Ectodermal cell (in vitro differentiated cells): ENCODE results near the gene PRR16.

Experiments
- H3K27ac ChIP-seq: 2 replicates; pipeline ENCODE4 v1.7.0; 2013; ENCODE audit warnings: mild to moderate bottlenecking, low read depth, low read length; ENCODE audit not compliant: insufficient read depth, poor library complexity, severe bottlenecking
- H3K27me3 ChIP-seq: 2 replicates; pipeline ENCODE4 v1.7.0; 2013; ENCODE audit warnings: mild to moderate bottlenecking, low read length; ENCODE audit not compliant: insufficient read depth, control insufficient read depth, poor library complexity, severe bottlenecking
- H3K36me3 ChIP-seq: one replicate; pipeline ENCODE4 v1.7.0; 2013; ENCODE audit warnings: low read length; ENCODE audit not compliant: control insufficient read depth, insufficient read depth
- H3K4me1 ChIP-seq: one replicate; pipeline ENCODE4 v1.7.0; 2013; ENCODE audit warnings: low read length; ENCODE audit not compliant: control insufficient read depth, insufficient read depth
- H3K4me3 ChIP-seq: 2 replicates; pipeline ENCODE4 v1.7.0; 2013; ENCODE audit warnings: low read depth, low read length, control low read depth; ENCODE audit not compliant: insufficient read depth
- H3K9me3 ChIP-seq: 2 replicates; pipeline ENCODE4 v1.7.0; 2013; ENCODE audit warnings: mild to moderate bottlenecking, low read length, moderate library complexity; ENCODE audit not compliant: control insufficient read depth
- WGBS, 2 experiments: methylation state at CpG; one replicate each; pipeline ENCODE4 v1.1.7; 2013; ENCODE audit warnings: missing lambda C conversion rate in 2 of 2; 5-methylcytosine and 5-hydroxymethylcytosine counted together

Gene PRR16

GRCh38 chr5:120624021-120624563 is 160.0 kb downstream of the PRR16 start:
- H3K9me3 ChIP-seq, result no peaks in the 10 kb centered on the region
- H3K36me3 ChIP-seq, result no peaks in the 10 kb centered on the region
- WGBS, 2 experiments, result 88% methylated on average over 1 of the region's 1 CpG; no CpG with 5 or more reads in 1 of the 2 experiments
- no peak overlapping the region for H3K27ac ChIP-seq
- no peaks in the 10 kb centered on the region for H3K27me3 ChIP-seq
- H3K4me3 ChIP-seq, result no peak overlapping the region
- no peaks in the 10 kb centered on the region for H3K4me1 ChIP-seq

DNA sequence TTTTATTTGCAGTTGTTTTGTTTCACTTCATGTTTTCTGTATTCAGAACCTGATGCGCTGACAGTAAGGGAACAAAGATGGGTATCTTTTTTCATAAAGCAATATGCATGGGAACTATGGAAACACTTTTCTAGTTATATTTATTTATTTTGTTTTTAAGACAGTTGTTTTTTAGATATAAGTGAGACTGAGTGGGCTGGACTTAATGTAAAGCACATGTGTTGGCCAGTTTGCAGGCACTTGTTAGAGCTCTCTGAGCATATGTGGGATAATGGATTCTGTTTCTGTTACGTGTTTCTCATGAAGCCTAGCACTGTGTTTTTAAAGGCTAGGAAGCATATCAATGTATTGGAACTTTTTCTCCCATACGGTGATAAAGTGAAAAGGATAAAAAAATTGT is 164.1 kb downstream of the PRR16 start:
- Histone ChIP-seq H3K4me3 (no peak overlapping the region), H3K4me1 (no peaks in the 10 kb centered on the region), H3K27ac (no peak overlapping the region), H3K9me3 (no peaks in the 10 kb centered on the region), H3K27me3 (no peaks in the 10 kb centered on the region), H3K36me3 (no peaks in the 10 kb centered on the region)
- 85 to 94% methylated on average over 3 of the region's 3 CpGs for WGBS, 2 experiments

GRCh38 chr5:120630550-120630949 is 166.4 kb downstream of the PRR16 start:
- 94 to 96% methylated on average over 4 of the region's 5 CpGs for WGBS, 2 experiments
- H3K27ac ChIP-seq, result no peak overlapping the region
- H3K4me3 ChIP-seq, result no peak overlapping the region
- no peaks in the 10 kb centered on the region for H3K27me3 ChIP-seq
- no peaks in the 10 kb centered on the region for H3K36me3 ChIP-seq
- no peaks in the 10 kb centered on the region for H3K4me1 ChIP-seq
- no peaks in the 10 kb centered on the region for H3K9me3 ChIP-seq

DNA sequence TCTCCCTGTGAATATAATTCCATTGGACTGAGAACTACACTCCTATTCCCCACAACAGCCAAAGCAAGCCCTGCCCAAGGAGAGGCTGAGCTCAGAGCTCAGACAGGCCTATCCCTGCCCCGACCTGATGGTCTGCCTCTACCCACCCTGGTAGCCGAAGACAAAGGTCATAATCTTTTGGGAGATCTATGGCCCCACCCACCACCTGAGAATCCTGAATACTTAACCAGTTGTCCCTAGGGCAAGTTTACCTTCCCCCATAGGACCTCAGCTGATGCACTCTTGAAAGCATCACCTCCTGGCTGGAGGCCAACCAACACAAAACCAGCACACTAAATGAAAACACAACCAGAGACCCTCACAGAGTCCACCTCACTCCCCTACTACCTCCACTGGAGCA is 167.5 kb downstream of the PRR16 start:
- Histone ChIP-seq H3K4me3 (no peak overlapping the region), H3K36me3 (no peaks in the 10 kb centered on the region), H3K27ac (no peak overlapping the region), H3K4me1 (no peaks in the 10 kb centered on the region), H3K9me3 (no peaks in the 10 kb centered on the region), H3K27me3 (no peaks in the 10 kb centered on the region)
- 93 to 94% methylated on average over 2 of the region's 2 CpGs for WGBS, 2 experiments

GRCh38 chr5:120632430-120632829 is 168.3 kb downstream of the PRR16 start:
- no peaks in the 10 kb centered on the region for H3K9me3 ChIP-seq
- no peak overlapping the region for H3K27ac ChIP-seq
- WGBS, 2 experiments, result 85 to 98% methylated on average over 3 of the region's 3 CpGs
- no peaks in the 10 kb centered on the region for H3K36me3 ChIP-seq
- no peaks in the 10 kb centered on the region for H3K27me3 ChIP-seq
- no peaks in the 10 kb centered on the region for H3K4me1 ChIP-seq
- H3K4me3 ChIP-seq, result no peak overlapping the region

DNA sequence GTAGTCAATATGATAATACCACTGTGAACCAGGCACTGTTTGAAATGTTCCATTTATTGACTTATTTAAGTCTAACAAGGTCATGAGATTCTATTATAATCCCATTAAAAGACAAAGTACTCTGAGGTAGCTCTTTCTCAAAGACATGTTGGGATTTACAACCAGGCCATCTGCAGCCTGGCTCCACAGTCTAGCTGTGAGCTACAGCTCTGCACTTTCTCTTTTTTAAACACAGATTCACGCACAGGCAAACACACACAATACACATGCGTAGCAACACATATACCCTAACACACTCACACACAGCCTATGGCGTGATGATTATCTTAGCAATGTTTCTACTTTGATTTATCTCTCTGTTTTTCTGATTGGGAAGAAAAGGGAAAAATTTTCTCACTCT is 174.3 kb downstream of the PRR16 start:
- no peaks in the 10 kb centered on the region for H3K4me1 ChIP-seq

GRCh38 chr5:120640778-120641177 is 176.7 kb downstream of the PRR16 start:
- H3K9me3 ChIP-seq, result no peaks in the 10 kb centered on the region
- H3K4me1 ChIP-seq, result no peaks in the 10 kb centered on the region
- H3K36me3 ChIP-seq, result no peaks in the 10 kb centered on the region
- H3K27ac ChIP-seq, result no peak overlapping the region
- H3K4me3 ChIP-seq, result no peak overlapping the region
- WGBS, 2 experiments, result 89 to 95% methylated on average over 3 of the region's 3 CpGs
- no peaks in the 10 kb centered on the region for H3K27me3 ChIP-seq

More for the DNA sequence above, 174.3 kb downstream of the PRR16 start:
- no peaks in the 10 kb centered on the region for H3K27me3 ChIP-seq
- H3K36me3 ChIP-seq, result no peaks in the 10 kb centered on the region
- no peak overlapping the region for H3K27ac ChIP-seq
- 48 to 50% methylated on average over 2 of the region's 3 CpGs for WGBS, 2 experiments
- no peaks in the 10 kb centered on the region for H3K9me3 ChIP-seq
- no peak overlapping the region for H3K4me3 ChIP-seq

DNA sequence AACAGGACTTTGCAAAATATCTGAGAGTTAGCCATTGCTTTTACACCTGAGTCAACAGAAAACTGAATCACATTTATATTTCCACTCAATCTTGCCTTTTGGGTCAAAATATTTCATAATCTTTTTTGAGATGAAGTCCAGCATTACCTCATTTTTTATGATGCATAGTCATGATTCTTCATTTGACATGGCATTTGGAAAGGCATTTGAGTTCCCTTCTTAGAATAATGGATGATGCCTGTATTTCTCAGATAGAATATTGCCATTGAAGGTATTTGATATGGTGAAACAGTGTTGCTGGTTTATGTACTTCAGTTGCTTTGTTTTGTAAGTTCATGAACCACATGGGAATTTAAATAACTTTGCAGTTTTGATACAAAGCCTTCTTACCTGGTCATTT is 180.4 kb downstream of the PRR16 start:
- Histone ChIP-seq H3K27ac (no peak overlapping the region), H3K27me3 (no peaks in the 10 kb centered on the region), H3K9me3 (no peaks in the 10 kb centered on the region), H3K36me3 (no peaks in the 10 kb centered on the region), H3K4me1 (no peaks in the 10 kb centered on the region), H3K4me3 (no peak overlapping the region)

GRCh38 chr5:120655828-120656435 is 191.8 kb downstream of the PRR16 start:
- Histone ChIP-seq H3K27ac (no peak overlapping the region), H3K4me3 (no peak overlapping the region), H3K4me1 (no peaks in the 10 kb centered on the region), H3K27me3 (no peaks in the 10 kb centered on the region), H3K9me3 (no peaks in the 10 kb centered on the region), H3K36me3 (no peaks in the 10 kb centered on the region)
- WGBS, 2 experiments, result 59 to 61% methylated on average over 4 to 5 of the region's 5 CpGs

- no peaks in the 10 kb centered on the region for H3K27me3 ChIP-seq
- H3K9me3 ChIP-seq, result no peaks in the 10 kb centered on the region
- 93 to 100% methylated on average over 1 of the region's 1 CpG for WGBS, 2 experiments
- H3K4me3 ChIP-seq, result no peak overlapping the region
- H3K27ac ChIP-seq, result no peak overlapping the region
- H3K36me3 ChIP-seq, result no peaks in the 10 kb centered on the region
- no peaks in the 10 kb centered on the region for H3K4me1 ChIP-seq
Measured at GRCh38 chr5:120657104-120657503, 193.0 kb downstream of the PRR16 start.

- Histone ChIP-seq H3K4me1 (no peaks in the 10 kb centered on the region), H3K4me3 (no peak overlapping the region), H3K36me3 (no peaks in the 10 kb centered on the region), H3K27me3 (no peaks in the 10 kb centered on the region), H3K27ac (no peak overlapping the region), H3K9me3 (no peaks in the 10 kb centered on the region)
Measured at GRCh38 chr5:120677481-120677880, 213.4 kb downstream of the PRR16 start.
